Hepatocyte (in vitro differentiated cells): ENCODE measurements around the gene PCCA. TPM values are rescaled to one million over a fixed set of nuclear protein-coding genes. Genes with fewer than 3 reads are reported as not detected.

Experiments used
- DNase-seq: peaks from one replicate; pipeline ENCODE4 v3.0.0-alpha.2; 2016; ENCODE audit warnings: low spot score
- H2AFZ ChIP-seq: fragments of 200-600 bp; sonication (generic); 2 replicates; pipeline ENCODE4 v1.6.0; 2016; ENCODE audit warnings: antibody characterized with exemption, mild to moderate bottlenecking
- H3K27ac ChIP-seq: fragments of 200-600 bp; sonication (generic); 2 replicates; pipeline ENCODE4 v1.5.1; 2016; ENCODE audit warnings: mild to moderate bottlenecking
- H3K27me3 ChIP-seq: fragments of 200-600 bp; sonication (generic); 2 replicates; pipeline ENCODE4 v1.6.1; 2016
- H3K36me3 ChIP-seq: fragments of 200-600 bp; sonication (generic); replicated peaks from 2 replicates; pipeline ENCODE4 v1.5.1; 2016; ENCODE audit warnings: low read depth; ENCODE audit not compliant: insufficient read depth
- H3K4me1 ChIP-seq: fragments of 200-600 bp; sonication (generic); 2 replicates; pipeline ENCODE4 v1.5.1; 2016; ENCODE audit warnings: mild to moderate bottlenecking, moderate library complexity; ENCODE audit not compliant: insufficient read depth
- H3K4me2 ChIP-seq: fragments of 200-600 bp; sonication (generic); 2 replicates; pipeline ENCODE4 v1.6.0; 2016
- H3K4me3 ChIP-seq: fragments of 200-600 bp; sonication (generic); 2 replicates; pipeline ENCODE4 v1.5.1; 2016; ENCODE audit warnings: mild to moderate bottlenecking
- H3K79me2 ChIP-seq: fragments of 200-600 bp; sonication (generic); 2 replicates; pipeline ENCODE4 v1.6.0; 2017; ENCODE audit warnings: mild to moderate bottlenecking
- H3K9me2 ChIP-seq: fragments of 200-600 bp; sonication (generic); replicated peaks from 2 replicates; pipeline ENCODE4 v1.6.0; 2017; ENCODE audit warnings: mild to moderate bottlenecking; ENCODE audit not compliant: insufficient read depth
- H3K9me3 ChIP-seq: fragments of 200-600 bp; sonication (generic); 2 replicates; pipeline ENCODE4 v1.5.1; 2016; ENCODE audit warnings: low read depth, mild to moderate bottlenecking
- H4K20me1 ChIP-seq: fragments of 200-600 bp; sonication (generic); 2 replicates; pipeline ENCODE4 v1.6.0; 2016; ENCODE audit warnings: mild to moderate bottlenecking; ENCODE audit not compliant: insufficient read depth, poor library complexity, severe bottlenecking
- CTCF ChIP-seq: fragments of 200-600 bp; sonication (generic); IDR thresholded peaks from 2 replicates; pipeline ENCODE4 v1.5.1; 2016; ENCODE audit warnings: antibody characterized with exemption, mild to moderate bottlenecking; ENCODE audit not compliant: poor library complexity
- EZH2 ChIP-seq: fragments of 200-600 bp; sonication (generic); IDR thresholded peaks from 2 replicates; pipeline ENCODE4 v1.6.1; 2016; ENCODE audit warnings: antibody characterized with exemption, mild to moderate bottlenecking, borderline replicate concordance
- EZH2phosphoT487 ChIP-seq: fragments of 200-600 bp; sonication (generic); IDR thresholded peaks from one replicate; pipeline ENCODE4 v1.6.1; 2018; ENCODE audit warnings: antibody characterized with exemption, mild to moderate bottlenecking, low read depth, moderate library complexity; ENCODE audit not compliant: unreplicated experiment, severe bottlenecking
- WGBS: methylation state at CpG from one replicate; pipeline ENCODE4 v1.1.6; 2016; ENCODE audit warnings: low lambda C conversion rate; ENCODE audit errors: missing lambda C conversion rate; 5-methylcytosine and 5-hydroxymethylcytosine counted together
- polyA plus RNA-seq: library from polyadenylated mRNA; unstranded; fragments of >200 nt; fragmentation: Nextera tagmentation; extraction: Ambion mirVana; gene quantifications from 2 replicates; pipeline ENCODE4 v1.2.1, GENCODE V29; 2016
- total RNA-seq: library from RNA; depleted of rRNA; stranded (reverse); fragments of >200 nt; gene quantifications from 2 replicates; pipeline ENCODE4 v1.2.3, GENCODE V29; 2014

The PCCA gene
- total and polyA plus RNA-seq, 2 experiments from 2014 or later, result 23.6 to 28.2 TPM

- no peak overlapping the region for H3K4me2 ChIP-seq
- no peaks in the 10 kb centered on the region for H3K9me3 ChIP-seq
- no peaks in the 10 kb centered on the region for H3K79me2 ChIP-seq
- DNase-seq, result no peak
- no peaks in the 10 kb centered on the region for H3K9me2 ChIP-seq
- no peaks in the 10 kb centered on the region for H3K27me3 ChIP-seq
- 84% methylated on average over 9 of the region's 9 CpGs for WGBS
- no peak overlapping the region for H3K27ac ChIP-seq
- H4K20me1 ChIP-seq, result no peaks in the 10 kb centered on the region
- no peaks in the 10 kb centered on the region for H3K4me1 ChIP-seq
- H2AFZ ChIP-seq, result no peak overlapping the region
- no peaks in the 10 kb centered on the region for H3K36me3 ChIP-seq
- no peak overlapping the region for H3K4me3 ChIP-seq
- TF ChIP-seq EZH2 (no peak), EZH2phosphoT487 (no peak), CTCF (no peak)
These were observed 417.9 kb downstream of the PCCA start for GRCh38 chr13:100506600-100507422.

GRCh38 chr13:100508455-100508854 is 419.6 kb downstream of the PCCA start:
- no peaks in the 10 kb centered on the region for H3K79me2 ChIP-seq
- no peaks in the 10 kb centered on the region for H3K36me3 ChIP-seq
- no peaks in the 10 kb centered on the region for H3K27me3 ChIP-seq
- no peaks in the 10 kb centered on the region for H4K20me1 ChIP-seq
- H3K4me3 ChIP-seq, result no peak overlapping the region
- H3K4me2 ChIP-seq, result no peak overlapping the region
- no peaks in the 10 kb centered on the region for H3K9me3 ChIP-seq
- no peak overlapping the region for H2AFZ ChIP-seq
- no peak for TF ChIP-seq CTCF
- no peak for TF ChIP-seq EZH2phosphoT487
- TF ChIP-seq EZH2, result no peak
- H3K27ac ChIP-seq, result no peak overlapping the region
- 90% methylated on average over 6 of the region's 6 CpGs for WGBS
- DNase-seq, result no peak
- no peaks in the 10 kb centered on the region for H3K9me2 ChIP-seq
- H3K4me1 ChIP-seq, result no peaks in the 10 kb centered on the region

GRCh38 chr13:100508996-100509395 is 420.1 kb downstream of the PCCA start:
- 77% methylated on average over 8 of the region's 8 CpGs for WGBS

More at GRCh38 chr13:100508996-100509395, 420.1 kb downstream of the PCCA start:
- H2AFZ ChIP-seq, result no peak overlapping the region
- no peaks in the 10 kb centered on the region for H4K20me1 ChIP-seq
- no peaks in the 10 kb centered on the region for H3K27me3 ChIP-seq
- no peaks in the 10 kb centered on the region for H3K9me2 ChIP-seq
- no peak overlapping the region for H3K4me3 ChIP-seq
- H3K4me2 ChIP-seq, result no peak overlapping the region
- DNase-seq, result no peak
- no peak for TF ChIP-seq EZH2
- TF ChIP-seq EZH2phosphoT487, result no peak
- TF ChIP-seq CTCF, result no peak
- H3K4me1 ChIP-seq, result no peaks in the 10 kb centered on the region
- H3K79me2 ChIP-seq, result no peaks in the 10 kb centered on the region
- H3K36me3 ChIP-seq, result no peaks in the 10 kb centered on the region
- H3K9me3 ChIP-seq, result no peaks in the 10 kb centered on the region
- H3K27ac ChIP-seq, result no peak overlapping the region
